ELF-1 (cell line): Measurements from ENCODE around the gene POU2F1.

Experiments
- DNase-seq: peaks from one replicate; pipeline ENCODE4 v3.0.0-alpha.2; 2016; ENCODE audit warnings: low read depth, low spot score

POU2F1 gene

GRCh38 chr1:167272369-167272957, 51.8 kb downstream of the POU2F1 start:
- DNase-seq = no peak

DNA sequence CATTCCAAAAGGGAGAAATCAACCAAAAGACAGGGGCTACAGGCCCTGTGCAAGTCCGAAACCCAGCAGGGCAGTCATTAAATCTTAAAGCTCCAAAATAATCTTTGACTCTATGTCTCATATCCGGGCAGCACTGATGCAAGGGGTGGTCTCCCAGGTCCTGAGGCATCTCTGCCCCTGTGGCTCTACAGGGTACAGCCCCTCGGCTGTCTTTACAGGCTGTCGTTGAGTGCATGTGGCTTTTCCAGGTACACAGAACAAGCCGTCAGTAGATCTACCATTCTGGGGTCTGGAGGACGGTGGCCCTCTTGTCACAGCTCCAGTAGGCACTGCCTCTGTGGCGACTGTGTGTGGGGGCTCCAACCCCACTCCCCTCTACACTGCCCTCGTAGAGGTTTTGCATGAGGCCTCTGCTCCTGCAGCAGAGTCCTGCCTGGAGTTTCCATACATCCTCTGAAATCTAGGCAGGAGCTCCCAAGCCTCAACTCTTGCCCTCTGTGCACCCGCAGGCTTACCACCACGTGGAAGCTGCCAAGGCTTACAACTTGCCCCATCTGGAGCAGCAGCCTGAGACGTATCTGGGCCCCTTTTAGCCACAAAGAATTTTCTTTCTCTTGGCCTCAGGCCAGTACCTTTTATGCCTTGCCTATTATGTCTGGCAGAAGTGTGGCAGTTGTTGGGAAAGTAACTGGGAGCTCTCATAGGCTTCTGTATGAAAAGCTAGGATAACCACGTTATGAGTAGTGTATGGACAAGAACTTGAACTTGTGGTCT, 52.5 kb downstream of the POU2F1 start:
- no peak for DNase-seq

GRCh38 chr1:167274061-167274460, 53.4 kb downstream of the POU2F1 start:
- no peak for DNase-seq

GRCh38 chr1:167276969-167277368, 56.3 kb downstream of the POU2F1 start:
- no peak for DNase-seq

DNA sequence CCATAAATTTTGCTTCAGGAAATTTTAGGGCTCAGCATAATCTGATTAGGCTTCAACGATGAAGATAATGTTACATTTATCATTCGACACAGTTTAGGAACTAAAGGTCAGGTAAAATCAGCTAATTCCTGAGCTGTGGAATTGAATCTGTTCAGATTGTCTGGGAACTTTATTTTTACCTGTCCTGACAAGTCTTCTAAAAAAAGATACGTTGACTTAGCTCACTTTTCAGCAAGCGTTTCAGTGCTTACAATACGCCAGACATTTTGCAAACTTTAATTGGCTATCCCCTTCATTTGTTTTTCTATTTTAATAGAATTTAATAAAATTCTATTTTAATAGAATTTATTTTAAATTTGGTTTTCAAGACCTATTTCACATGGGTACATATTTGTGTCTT, 57.8 kb downstream of the POU2F1 start:
- no peak for DNase-seq

DNA sequence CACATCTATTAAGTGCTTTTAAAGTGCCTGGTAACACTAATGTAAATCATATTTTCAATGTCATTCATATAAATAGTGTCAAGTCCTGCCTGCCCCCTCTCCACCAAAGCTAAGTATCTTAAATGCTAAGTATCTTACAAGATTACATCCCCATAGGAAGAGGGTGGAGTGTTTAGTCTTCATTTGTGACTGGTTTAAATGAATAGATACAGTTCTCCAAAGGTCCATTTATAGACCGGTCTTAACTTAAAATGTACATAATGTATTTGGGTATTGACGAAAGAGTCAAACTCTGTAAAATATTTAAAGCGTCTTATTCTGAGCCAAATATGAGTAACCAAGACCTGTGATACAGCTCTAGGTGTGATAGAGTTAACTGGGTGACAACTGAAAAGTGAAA, 60.2 kb downstream of the POU2F1 start:
- no peak for DNase-seq

- no peak for DNase-seq
Observed at GRCh38 chr1:167288390-167289074, 67.8 kb downstream of the POU2F1 start.

DNA sequence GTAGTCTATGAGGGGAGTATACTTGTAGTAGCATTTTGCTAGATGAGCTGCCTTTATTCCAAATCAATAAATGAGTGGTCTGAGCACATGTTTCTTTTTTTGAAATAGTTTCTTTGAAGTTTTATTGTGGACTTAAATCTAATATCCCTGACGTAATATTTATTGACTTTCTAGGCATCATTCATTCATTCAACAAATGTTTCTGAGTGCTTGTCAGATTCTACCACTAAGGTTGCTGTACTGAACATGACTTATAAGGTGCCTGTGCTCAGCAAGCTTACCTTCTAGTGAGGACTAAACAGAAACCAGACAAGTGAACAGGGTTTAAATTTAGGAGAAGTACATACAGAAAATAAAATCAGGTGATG, 68.4 kb downstream of the POU2F1 start:
- no peak for DNase-seq

DNA sequence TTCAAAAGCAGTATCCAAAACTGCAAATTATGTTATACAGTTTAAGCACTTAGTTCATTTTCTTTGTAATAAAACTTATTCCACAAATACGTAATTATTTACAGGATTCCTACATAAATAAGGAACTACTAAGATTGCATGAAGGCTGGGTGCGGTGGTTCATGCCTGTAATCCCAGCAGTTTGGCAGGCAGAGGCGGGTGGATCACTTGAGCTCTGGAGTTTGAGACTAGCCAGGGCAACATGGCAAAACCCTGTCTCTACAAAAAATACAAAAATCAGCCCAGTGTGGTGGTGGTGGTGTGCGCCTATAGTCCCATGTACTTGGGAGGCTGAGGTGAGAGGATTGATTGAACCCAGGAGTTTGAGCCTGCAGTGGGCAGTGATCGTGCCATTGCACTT, 69.3 kb downstream of the POU2F1 start:
- DNase-seq = no peak

- DNase-seq = no peak
Observed at GRCh38 chr1:167291539-167292185, 71.0 kb downstream of the POU2F1 start.

DNA sequence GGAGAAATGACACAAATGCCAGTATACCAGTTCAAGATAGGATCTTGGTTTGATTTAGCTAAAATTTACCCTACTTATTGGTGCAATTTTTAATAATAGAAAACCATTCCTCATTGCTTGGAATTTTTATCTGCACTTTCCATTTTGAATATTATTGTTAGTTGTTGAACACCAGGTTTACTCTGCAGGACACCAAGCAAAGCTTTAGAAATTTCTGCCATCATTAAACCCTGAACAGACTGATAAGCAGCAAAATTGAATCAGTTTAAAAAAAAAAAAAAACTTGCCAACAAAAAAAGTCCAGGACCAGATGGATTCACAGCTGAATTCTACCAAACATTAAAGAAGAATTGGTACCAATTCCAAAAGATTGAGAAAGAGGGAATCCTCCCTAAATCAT, 71.5 kb downstream of the POU2F1 start:
- no peak for DNase-seq

DNA sequence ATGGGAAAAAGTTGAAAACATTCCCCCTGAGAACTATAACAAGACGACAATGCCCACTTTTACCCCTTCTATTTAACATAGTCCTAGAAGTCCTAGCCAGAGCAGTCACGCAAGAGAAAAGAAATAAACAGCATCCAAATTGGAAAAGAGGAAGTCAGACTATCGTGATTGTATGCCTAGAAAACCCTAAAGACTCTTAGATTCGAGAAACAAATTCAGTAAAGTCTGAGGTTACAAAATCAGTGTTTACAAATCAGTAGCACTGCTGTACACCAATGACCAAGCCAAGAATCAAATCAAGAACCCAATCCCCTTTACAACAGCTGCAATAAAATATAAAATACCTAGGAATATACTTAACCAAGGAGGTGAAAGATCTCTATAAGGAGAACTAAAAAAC, 72.4 kb downstream of the POU2F1 start:
- DNase-seq = no peak

DNA sequence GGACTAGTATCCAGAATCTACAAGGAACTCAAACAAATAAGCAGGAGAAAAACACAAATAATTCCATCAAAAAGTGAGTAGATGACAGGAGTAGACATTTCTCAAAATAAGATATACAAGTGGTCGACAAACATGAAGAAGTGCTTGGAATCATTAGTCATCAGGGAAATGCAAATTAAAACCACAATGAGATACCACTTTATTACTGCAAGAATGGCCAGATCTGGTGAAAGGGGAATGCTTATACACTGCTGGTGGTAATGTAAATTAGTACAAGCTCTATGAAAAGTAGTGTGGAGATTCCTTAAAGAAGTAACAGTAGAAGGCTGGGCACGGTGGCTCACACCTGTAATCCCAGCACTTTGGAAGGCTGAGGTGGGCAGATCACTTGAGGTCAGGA, 73.8 kb downstream of the POU2F1 start:
- DNase-seq = no peak

GRCh38 chr1:167297222-167298214, 76.8 kb downstream of the POU2F1 start:
- no peak for DNase-seq

- DNase-seq = no peak
Observed at GRCh38 chr1:167298325-167298724, 77.6 kb downstream of the POU2F1 start.

GRCh38 chr1:167301355-167301754, 80.7 kb downstream of the POU2F1 start:
- no peak for DNase-seq

GRCh38 chr1:167304165-167304564, 83.5 kb downstream of the POU2F1 start:
- DNase-seq = no peak

DNA sequence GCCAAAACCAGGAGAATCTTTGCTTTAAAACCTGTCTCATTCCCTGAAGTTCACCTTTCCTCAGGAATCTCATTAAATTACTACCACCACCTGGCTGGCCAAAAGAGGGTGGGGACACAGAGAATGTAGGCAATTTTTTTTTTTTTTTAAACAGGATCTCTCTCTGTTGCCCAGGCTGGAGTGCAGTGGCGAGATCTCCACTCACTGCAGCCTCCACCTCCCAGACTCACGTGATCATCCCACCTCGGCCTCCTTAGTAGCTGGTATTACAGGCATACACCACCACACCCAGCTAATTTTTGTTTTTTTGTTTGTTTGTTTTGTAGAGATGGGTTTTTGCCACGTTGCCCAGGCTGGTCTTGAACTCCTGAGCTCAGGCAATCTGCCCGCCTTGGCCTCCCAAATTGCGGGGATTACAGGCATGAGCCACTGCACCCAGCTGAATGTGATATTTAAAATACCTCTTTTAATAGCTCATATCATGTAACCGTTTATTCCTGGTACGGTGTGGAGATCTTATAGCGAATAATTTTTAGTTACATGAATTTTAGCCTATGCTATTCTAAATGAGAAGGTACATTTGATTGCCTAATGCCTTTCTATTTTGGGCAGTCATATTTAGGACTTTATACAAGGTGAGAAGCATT, 84.5 kb downstream of the POU2F1 start:
- DNase-seq = no peak

GRCh38 chr1:167305706-167306277, 85.1 kb downstream of the POU2F1 start:
- DNase-seq = no peak

- DNase-seq = no peak
Observed at GRCh38 chr1:167310732-167311131, 90.0 kb downstream of the POU2F1 start.
